GM12878 (cell line): ENCODE results near the gene ANKRD44. TPM values are rescaled to one million over a fixed set of nuclear protein-coding genes. Genes with fewer than 3 reads are reported as not detected.

ENCODE experiments used
- ATAC-seq: fragments of 200-7000 bp; cut with Tn5 transposase; 3 replicates; pipeline ENCODE4 v1.9.1; 2020; ENCODE audit warnings: mild to moderate bottlenecking, moderate library complexity
- BruUV-seq: library from RNA; stranded (reverse); fragments of 400-500 nt; replicated peaks from 2 replicates; lab custom pipeline; 2021; lab: Mats Ljungman, UMichigan
- CTCF ChIA-PET: fragments of 300-600 bp; sonication (Branson Sonifier 250); formaldehyde crosslinking; extraction: SDS; loops from one replicate; lab custom pipeline; 2021; ENCODE audit warnings: inconsistent platforms; lab: Yijun Ruan, JAX
- POLR2A ChIA-PET: fragments of 350-600 bp; formaldehyde crosslinking; extraction: SDS; loops from one replicate; lab custom pipeline; 2021; ENCODE audit warnings: inconsistent platforms; lab: Charles Lee
- RAD21 ChIA-PET: fragments of 300-600 bp; sonication (Branson Sonifier 250); formaldehyde crosslinking; loops from one replicate; lab custom pipeline; 2023; ENCODE audit warnings: antibody characterized with exemption; ENCODE audit not compliant: unreplicated experiment; lab: Charles Lee
- SMC1A ChIA-PET: fragments of 300-600 bp; sonication (Branson Sonifier 250); formaldehyde crosslinking; loops from one replicate; lab custom pipeline; 2023; ENCODE audit not compliant: unreplicated experiment, uncharacterized antibody; lab: Charles Lee
- DNase-seq: peaks from one replicate; pipeline ENCODE4 v3.0.0-alpha.2; 2011; ENCODE audit warnings: low read depth, low spot score
- FAIRE-seq: peaks from 3 replicates; lab custom pipeline; 2011; peaks lifted over from hg19 to GRCh38; lab: Jason Lieb, UNC
- H2AFZ ChIP-seq: 2 replicates; pipeline ENCODE4 v1.6.0; 2011; ENCODE audit warnings: low read depth, low read length, control low read depth; ENCODE audit not compliant: control insufficient read depth
- H3K27ac ChIP-seq: 2 replicates; pipeline ENCODE4 v1.5.1; 2011; ENCODE audit warnings: control low read depth; ENCODE audit not compliant: control insufficient read depth, insufficient read depth
- H3K27me3 ChIP-seq, 2 experiments: replicated peaks in 1 of 2; 2 replicates each; pipeline versions ENCODE4 v1.6.0 to v1.6.1; 2011; ENCODE audit warnings: low read length in 1 of 2; ENCODE audit not compliant: control insufficient read depth in 2 of 2, insufficient read depth in 2 of 2
- H3K36me3 ChIP-seq, 2 experiments: 2 replicates each; pipeline ENCODE4 v1.5.1; 2011; ENCODE audit warnings: low read length in 1 of 2; ENCODE audit not compliant: control insufficient read depth in 2 of 2, insufficient read depth in 2 of 2
- H3K4me1 ChIP-seq: 2 replicates; pipeline ENCODE4 v1.6.1; 2011; ENCODE audit warnings: mild to moderate bottlenecking, low read length, moderate library complexity, mixed read lengths; ENCODE audit not compliant: control insufficient read depth, insufficient read depth
- H3K4me2 ChIP-seq: 2 replicates; pipeline ENCODE4 v1.6.0; 2011; ENCODE audit warnings: control low read depth; ENCODE audit not compliant: control insufficient read depth, insufficient read depth
- H3K4me3 ChIP-seq: fragments of 200-600 bp; sonication (generic); 2 replicates; pipeline ENCODE4 v1.5.1; 2016
- H3K79me2 ChIP-seq: 2 replicates; pipeline ENCODE4 v1.6.0; 2011; ENCODE audit warnings: low read length; ENCODE audit not compliant: control insufficient read depth, insufficient read depth
- H3K9ac ChIP-seq: 2 replicates; pipeline ENCODE4 v1.8.0; 2011; ENCODE audit warnings: low read length, control low read depth, mixed read lengths; ENCODE audit not compliant: control insufficient read depth, insufficient read depth
- H3K9me3 ChIP-seq: replicated peaks from 3 replicates; pipeline ENCODE4 v1.5.1; 2011; ENCODE audit warnings: mild to moderate bottlenecking, low read length; ENCODE audit not compliant: control insufficient read depth, insufficient read depth
- H4K20me1 ChIP-seq: 2 replicates; pipeline ENCODE4 v1.6.0; 2011; ENCODE audit not compliant: control insufficient read depth, insufficient read depth
- CREB1 ChIP-seq: IDR thresholded peaks from 2 replicates; pipeline ENCODE4 v1.6.1; 2012; ENCODE audit warnings: low read depth, mild to moderate bottlenecking, inconsistent platforms
- CREM ChIP-seq: IDR thresholded peaks from 2 replicates; pipeline ENCODE4 v1.6.1; 2014; ENCODE audit warnings: antibody characterized with exemption, low read depth
- ESRRA ChIP-seq: IDR thresholded peaks from 2 replicates; pipeline ENCODE4 v1.6.1; 2012; ENCODE audit warnings: mild to moderate bottlenecking, low read length, improper control_type of control experiment
- GATAD2B ChIP-seq: fragments of 450-650 bp; conservative IDR thresholded peaks from 2 replicates; pipeline ENCODE4 v1.6.1; 2017; ENCODE audit warnings: low read depth, mild to moderate bottlenecking, moderate library complexity
- NR2F1 ChIP-seq: fragments of 450-650 bp; conservative IDR thresholded peaks from 2 replicates; pipeline ENCODE4 v1.6.1; 2017; ENCODE audit warnings: mild to moderate bottlenecking
- PML ChIP-seq: IDR thresholded peaks from 2 replicates; pipeline ENCODE4 v1.6.1; 2012; ENCODE audit warnings: low read length, inconsistent platforms
- TARDBP ChIP-seq: IDR thresholded peaks from 2 replicates; pipeline ENCODE4 v1.6.1; 2016; ENCODE audit warnings: borderline replicate concordance
- ZNF207 ChIP-seq: fragments of 450-650 bp; IDR thresholded peaks from 2 replicates; pipeline ENCODE4 v1.6.1; 2014; ENCODE audit warnings: antibody characterized with exemption, mild to moderate bottlenecking, borderline replicate concordance
- WGBS: methylation state at CpG from one replicate; pipeline ENCODE4 v1.1.6; 2016; ENCODE audit warnings: low lambda C conversion rate; ENCODE audit not compliant: insufficient replicate concordance, insufficient coverage; ENCODE audit errors: missing lambda C conversion rate; 5-methylcytosine and 5-hydroxymethylcytosine counted together
- in situ Hi-C: fragments of 300-500 bp; cut with MboI; formaldehyde crosslinking; loops from 9 replicates; pipeline ENCODE4 v1.14.3; 2018; ENCODE audit warnings: mixed read lengths
- intact Hi-C: fragments of 100-400 bp; cut with micrococcal nuclease; formaldehyde crosslinking; loops from one replicate; pipeline ENCODE4 v1.14.2; 2022; ENCODE audit not compliant: unreplicated experiment
- polyA plus RNA-seq, 11 experiments: library from polyadenylated mRNA; depleted of rRNA in 4 of 11; unstranded in 6 of 11; stranded (reverse) in 5 of 11; fragments of >200 nt; fragmentation: Nextera tagmentation in 4 of 11; fragmentation: Illumina TruSeq in 1 of 11; extraction: Ambion mirVana in 4 of 11; extraction: Trizol in 1 of 11; gene quantifications; 1 replicate in 1 of 11; 2 replicates in 10 of 11; pipeline versions ENCODE4 v1.2.1 to v1.2.3, GENCODE V29; 2011 to 2016; ENCODE audit warnings: inconsistent platforms in 2 of 11, missing spikeins in 2 of 11, low read depth in 1 of 11
- total RNA-seq, 4 experiments: library from RNA; depleted of rRNA in 3 of 4; stranded (reverse); fragments of >200 nt in 3 of 4; fragmentation: Illumina TruSeq in 1 of 4; extraction: Trizol in 1 of 4; gene quantifications; 2 replicates each; pipeline versions ENCODE4 v1.2.1 to v1.2.3, GENCODE V29; 2013 to 2021
- TF ChIP-seq, protein P1 (sequence below): fragments of 450-650 bp; IDR thresholded peaks from 2 replicates; pipeline ENCODE4 v1.6.1; 2017; ENCODE audit warnings: mild to moderate bottlenecking, moderate library complexity
- TF ChIP-seq, protein P2 (sequence below): fragments of 450-650 bp; formaldehyde crosslinking; IDR thresholded peaks from 2 replicates; pipeline ENCODE4 v1.5.0; 2022; ENCODE audit warnings: mild to moderate bottlenecking, missing genetic modification characterization

ANKRD44 gene
- total and polyA plus RNA-seq, 10 of the 15 experiments (the other 5 are each of a cell fraction or from before 2014, with no cell fraction given) = 19.1 to 99.1 (median 59.6) TPM

DNA sequence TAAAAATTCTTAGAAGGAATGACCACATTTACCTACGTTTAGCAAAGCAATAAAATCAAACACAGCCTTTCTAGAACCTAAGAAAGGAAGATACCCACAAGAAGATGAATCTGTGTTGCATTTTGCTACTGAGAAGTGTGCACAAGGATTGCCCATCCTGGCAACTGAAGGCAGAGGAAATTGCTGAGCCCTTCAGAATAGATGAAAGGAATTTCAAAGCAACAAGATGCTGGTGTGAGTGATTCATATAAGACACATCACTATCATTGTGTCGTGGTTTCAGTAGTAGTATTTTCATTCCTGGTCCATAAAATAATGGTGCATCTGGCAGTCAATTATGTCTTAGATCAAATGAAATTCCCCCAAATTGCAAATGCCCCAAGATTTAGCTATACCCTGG is 48.4 kb upstream of the ANKRD44 start:
- in situ Hi-C loops = no loop called here
- BruUV-seq = no TSS peak
- no peak for TF ChIP-seq ZNF207
- no peak for TF ChIP-seq CREB1
- no peak for TF ChIP-seq NR2F1
- no peak for TF ChIP-seq PML
- TF ChIP-seq CREM = no peak
- TF ChIP-seq, protein P1, sequence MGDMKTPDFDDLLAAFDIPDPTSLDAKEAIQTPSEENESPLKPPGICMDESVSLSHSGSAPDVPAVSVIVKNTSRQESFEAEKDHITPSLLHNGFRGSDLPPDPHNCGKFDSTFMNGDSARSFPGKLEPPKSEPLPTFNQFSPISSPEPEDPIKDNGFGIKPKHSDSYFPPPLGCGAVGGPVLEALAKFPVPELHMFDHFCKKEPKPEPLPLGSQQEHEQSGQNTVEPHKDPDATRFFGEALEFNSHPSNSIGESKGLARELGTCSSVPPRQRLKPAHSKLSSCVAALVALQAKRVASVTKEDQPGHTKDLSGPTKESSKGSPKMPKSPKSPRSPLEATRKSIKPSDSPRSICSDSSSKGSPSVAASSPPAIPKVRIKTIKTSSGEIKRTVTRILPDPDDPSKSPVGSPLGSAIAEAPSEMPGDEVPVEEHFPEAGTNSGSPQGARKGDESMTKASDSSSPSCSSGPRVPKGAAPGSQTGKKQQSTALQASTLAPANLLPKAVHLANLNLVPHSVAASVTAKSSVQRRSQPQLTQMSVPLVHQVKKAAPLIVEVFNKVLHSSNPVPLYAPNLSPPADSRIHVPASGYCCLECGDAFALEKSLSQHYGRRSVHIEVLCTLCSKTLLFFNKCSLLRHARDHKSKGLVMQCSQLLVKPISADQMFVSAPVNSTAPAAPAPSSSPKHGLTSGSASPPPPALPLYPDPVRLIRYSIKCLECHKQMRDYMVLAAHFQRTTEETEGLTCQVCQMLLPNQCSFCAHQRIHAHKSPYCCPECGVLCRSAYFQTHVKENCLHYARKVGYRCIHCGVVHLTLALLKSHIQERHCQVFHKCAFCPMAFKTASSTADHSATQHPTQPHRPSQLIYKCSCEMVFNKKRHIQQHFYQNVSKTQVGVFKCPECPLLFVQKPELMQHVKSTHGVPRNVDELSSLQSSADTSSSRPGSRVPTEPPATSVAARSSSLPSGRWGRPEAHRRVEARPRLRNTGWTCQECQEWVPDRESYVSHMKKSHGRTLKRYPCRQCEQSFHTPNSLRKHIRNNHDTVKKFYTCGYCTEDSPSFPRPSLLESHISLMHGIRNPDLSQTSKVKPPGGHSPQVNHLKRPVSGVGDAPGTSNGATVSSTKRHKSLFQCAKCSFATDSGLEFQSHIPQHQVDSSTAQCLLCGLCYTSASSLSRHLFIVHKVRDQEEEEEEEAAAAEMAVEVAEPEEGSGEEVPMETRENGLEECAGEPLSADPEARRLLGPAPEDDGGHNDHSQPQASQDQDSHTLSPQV = no peak
- TF ChIP-seq ESRRA = no peak
- no peak for TF ChIP-seq GATAD2B
- no peak for TF ChIP-seq TARDBP
- TF ChIP-seq, protein P2, sequence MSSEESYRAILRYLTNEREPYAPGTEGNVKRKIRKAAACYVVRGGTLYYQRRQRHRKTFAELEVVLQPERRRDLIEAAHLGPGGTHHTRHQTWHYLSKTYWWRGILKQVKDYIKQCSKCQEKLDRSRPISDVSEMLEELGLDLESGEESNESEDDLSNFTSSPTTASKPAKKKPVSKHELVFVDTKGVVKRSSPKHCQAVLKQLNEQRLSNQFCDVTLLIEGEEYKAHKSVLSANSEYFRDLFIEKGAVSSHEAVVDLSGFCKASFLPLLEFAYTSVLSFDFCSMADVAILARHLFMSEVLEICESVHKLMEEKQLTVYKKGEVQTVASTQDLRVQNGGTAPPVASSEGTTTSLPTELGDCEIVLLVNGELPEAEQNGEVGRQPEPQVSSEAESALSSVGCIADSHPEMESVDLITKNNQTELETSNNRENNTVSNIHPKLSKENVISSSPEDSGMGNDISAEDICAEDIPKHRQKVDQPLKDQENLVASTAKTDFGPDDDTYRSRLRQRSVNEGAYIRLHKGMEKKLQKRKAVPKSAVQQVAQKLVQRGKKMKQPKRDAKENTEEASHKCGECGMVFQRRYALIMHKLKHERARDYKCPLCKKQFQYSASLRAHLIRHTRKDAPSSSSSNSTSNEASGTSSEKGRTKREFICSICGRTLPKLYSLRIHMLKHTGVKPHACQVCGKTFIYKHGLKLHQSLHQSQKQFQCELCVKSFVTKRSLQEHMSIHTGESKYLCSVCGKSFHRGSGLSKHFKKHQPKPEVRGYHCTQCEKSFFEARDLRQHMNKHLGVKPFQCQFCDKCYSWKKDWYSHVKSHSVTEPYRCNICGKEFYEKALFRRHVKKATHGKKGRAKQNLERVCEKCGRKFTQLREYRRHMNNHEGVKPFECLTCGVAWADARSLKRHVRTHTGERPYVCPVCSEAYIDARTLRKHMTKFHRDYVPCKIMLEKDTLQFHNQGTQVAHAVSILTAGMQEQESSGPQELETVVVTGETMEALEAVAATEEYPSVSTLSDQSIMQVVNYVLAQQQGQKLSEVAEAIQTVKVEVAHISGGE (CRISPR knock-in tag) = no peak

More for the DNA sequence above, 48.4 kb upstream of the ANKRD44 start:
- CTCF ChIA-PET = interaction anchor here (0.8 to 2.8 kb wide), 6 partner anchors 16 to 548 kb away, joined by 3 to 12 read pairs (median 3); no protein-coding TSS in a partner anchor
- POLR2A ChIA-PET = interaction anchor here (0.6 kb wide), 1 partner anchor 72 kb away, joined by 4 read pairs; no protein-coding TSS in a partner anchor
- no peak overlapping the region for H2AFZ ChIP-seq
- no peak overlapping the region for H3K9ac ChIP-seq
- intact Hi-C loops = no loop called here
- 37% methylated on average over 2 of the region's 2 CpGs for WGBS
- H4K20me1 ChIP-seq = no peaks in the 10 kb centered on the region
- H3K27me3 ChIP-seq = no peaks in the 10 kb centered on the region
- DNase-seq (no peak), FAIRE-seq (no peak), ATAC-seq (no peak)
- H3K4me1 ChIP-seq = no peaks in the 10 kb centered on the region
- no peak overlapping the region for H3K4me2 ChIP-seq
- H3K9me3 ChIP-seq = no peaks in the 10 kb centered on the region; the same call in 2 of the 3 replicates
- RAD21 ChIA-PET = interaction anchor here (1.0 to 1.1 kb wide), 2 partner anchors 103 to 246 kb away, joined by 3 read pairs; no protein-coding TSS in a partner anchor
- H3K36me3 ChIP-seq = no peaks in the 10 kb centered on the region; a peak in 1 of 4 replicates
- SMC1A ChIA-PET = interaction anchor here (0.8 to 2.3 kb wide), 7 partner anchors 23 to 246 kb away, joined by 3 to 14 read pairs (median 3); no protein-coding TSS in a partner anchor
- no peaks in the 10 kb centered on the region for H3K79me2 ChIP-seq
- H3K27ac ChIP-seq = no peak overlapping the region
- H3K4me3 ChIP-seq = no peak overlapping the region
